ENCODE data around the gene CDO1.
"Not testable (repeated sequence)": the region's sequence is repeated elsewhere in the genome, so short reads cannot be mapped to it uniquely, and the experiment has no call there.

The CDO1 gene

GRCh38 chr5:115825948-115826347 is 9.5 kb upstream of the CDO1 start:
- no peak for DNase-seq

GRCh38 chr5:115824983-115825382 is 8.5 kb upstream of the CDO1 start:
- DNase-seq: not testable (repeated sequence)

- DNase-seq: no peak
Measured at GRCh38 chr5:115820846-115821245, 4.4 kb upstream of the CDO1 start.

DNA sequence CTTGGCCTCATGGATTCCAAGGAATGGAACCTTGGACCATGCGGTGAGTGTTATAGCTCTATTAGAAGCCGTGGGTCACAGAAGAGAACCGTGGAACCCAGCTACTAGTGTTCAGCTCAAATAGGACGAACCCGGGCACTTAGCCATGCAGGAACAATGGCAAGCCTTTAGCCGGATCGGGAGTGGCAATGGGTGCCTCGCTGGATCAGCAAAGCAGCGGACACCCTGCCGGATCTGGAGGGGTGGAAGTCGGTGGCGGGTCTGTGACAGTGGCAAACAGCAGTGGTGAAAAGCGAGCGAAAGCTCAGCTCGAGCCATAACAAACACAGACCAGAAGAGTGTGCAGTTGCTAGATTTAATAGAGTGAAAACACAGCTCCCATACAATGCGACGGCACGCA is 2.4 kb upstream of the CDO1 start:
- DNase-seq: no peak

DNA sequence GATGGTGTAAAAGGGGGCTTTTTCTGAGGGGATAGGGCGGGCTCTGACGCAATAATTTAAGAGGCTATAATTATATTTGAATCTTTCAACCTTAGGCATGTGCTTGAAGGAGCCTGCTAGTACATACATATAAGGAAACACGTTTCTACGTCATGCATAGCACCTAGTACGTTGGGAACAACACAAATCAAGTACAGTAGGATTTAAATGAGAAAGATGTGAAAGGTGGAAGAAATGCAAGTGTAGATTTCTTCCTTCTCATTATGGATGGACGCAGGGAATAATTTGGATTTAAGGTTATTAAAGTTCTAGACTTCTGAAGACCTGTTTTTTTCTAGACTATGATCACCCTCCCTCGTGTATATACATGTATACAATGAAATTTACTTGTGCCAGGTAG is 927 bp upstream of the CDO1 start:
- DNase-seq: no peak

GRCh38 chr5:115815693-115816225 is 700 bp downstream of the CDO1 start:
- DNase-seq: no peak

GRCh38 chr5:115815006-115815692 is 1.3 kb downstream of the CDO1 start:
- no peak for DNase-seq

DNA sequence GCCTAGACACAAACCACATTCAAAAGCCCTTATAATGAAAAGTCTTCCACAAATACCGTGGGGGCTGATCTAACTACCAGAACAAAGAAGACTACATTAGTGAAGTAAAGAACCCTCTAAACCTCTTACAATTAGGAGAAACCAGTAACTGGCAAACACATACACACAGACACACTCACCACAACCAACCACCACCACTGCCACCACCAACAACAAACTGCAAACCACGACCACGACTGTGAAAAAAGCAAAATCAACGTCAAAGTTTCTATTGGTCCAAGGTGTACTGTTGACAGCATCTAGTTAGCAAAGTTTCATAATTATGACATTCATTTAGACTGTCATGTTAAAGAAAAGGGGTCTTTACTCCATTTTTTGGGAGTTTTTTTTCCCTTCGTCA is 2.7 kb downstream of the CDO1 start:
- DNase-seq: no peak

- no peak for DNase-seq
Measured at GRCh38 chr5:115812372-115812771, 4.1 kb downstream of the CDO1 start.

DNA sequence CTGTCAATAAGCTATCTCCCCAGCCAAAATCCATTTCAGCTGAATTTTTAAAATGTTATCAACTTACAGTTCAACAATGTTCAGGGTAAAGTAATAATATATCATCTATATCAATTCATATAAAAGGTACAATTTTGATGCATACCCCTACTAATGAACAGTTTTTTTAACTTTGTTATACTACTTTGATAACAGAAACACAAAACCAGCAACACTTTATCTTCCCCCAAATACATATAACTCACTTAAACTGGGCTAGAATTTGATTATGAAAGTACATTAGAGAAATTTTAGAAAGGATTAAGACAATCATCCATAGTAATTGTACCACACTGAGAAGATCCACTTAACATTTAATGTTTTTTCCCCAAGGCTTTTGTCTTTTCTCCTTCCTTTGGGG is 5.1 kb downstream of the CDO1 start:
- DNase-seq: no peak

GRCh38 chr5:115810761-115811160 is 5.7 kb downstream of the CDO1 start:
- DNase-seq: no peak

GRCh38 chr5:115809946-115810345 is 6.5 kb downstream of the CDO1 start:
- no peak for DNase-seq

- not testable (repeated sequence) for DNase-seq
Measured at GRCh38 chr5:115808066-115808465, 8.4 kb downstream of the CDO1 start.

DNA sequence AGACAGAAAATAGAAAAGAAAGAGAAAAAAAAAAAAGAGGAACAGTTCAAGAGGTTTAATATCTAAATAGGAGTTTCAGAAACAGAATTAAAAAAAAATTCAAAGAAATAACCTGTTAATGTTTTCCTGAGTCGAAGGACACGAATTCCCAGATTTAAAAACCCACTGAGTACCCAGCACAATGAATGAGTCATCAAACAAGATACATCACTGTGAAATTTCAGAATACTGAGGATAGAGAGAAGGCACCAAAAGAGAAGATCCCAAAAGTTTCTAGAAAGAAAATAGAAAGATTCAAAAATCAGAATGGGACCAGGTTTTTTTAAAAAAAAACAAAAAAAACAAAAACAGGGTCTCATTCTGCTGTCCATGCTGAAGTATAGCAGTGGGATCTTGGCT is 8.8 kb downstream of the CDO1 start:
- DNase-seq: no peak

DNA sequence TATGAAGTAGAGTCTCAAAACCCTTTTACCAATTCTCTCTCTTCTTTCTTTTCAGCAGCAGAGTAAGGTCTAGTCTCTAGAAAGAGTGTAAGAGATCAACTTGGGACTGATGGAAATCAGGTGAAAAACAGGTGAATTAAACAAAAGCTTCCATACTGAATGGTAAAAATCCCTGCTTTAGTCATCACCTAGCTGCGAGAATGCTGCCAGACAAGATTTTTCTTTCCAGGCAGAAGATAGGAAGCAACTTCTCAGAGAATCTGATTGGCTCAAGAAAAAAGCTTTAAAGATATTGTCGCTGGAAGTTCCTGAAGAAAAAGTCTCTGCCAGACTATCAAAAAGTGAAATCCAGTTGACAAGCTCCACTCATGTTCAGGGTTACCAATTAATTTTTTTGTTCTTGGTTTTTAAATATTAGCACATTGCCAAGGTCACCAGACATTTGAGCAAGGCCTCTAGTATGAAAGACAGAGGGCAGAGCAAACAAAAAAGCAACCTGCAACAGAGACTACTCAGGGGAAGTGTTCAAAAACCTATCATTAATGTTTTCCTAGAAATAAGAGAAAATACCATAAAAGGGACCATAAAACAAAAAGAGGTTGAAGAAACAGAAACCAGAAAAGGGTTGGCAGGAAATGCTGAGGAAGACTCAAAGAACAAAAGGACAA is 9.3 kb downstream of the CDO1 start:
- DNase-seq: no peak

- no peak for DNase-seq
Measured at GRCh38 chr5:115801984-115802383, 14.5 kb downstream of the CDO1 start.

DNA sequence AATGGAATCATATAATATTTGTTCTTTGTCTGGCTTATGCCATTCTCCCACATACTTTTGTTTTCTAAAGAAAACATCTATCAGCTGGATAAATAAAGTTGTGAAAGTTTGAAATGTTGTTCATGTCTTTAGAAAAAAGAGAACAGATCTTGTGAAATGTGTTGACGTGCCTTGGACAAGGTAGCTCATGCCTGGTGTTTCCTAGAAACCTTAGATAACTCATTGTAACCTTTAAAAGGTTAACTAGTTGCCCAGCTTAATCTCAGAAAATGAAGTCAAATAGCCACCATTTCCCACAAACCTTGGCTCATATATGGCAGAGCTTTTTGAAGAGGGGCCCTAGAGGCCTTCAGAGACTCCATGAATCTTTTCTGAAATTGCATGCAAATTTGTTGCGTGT is 15.3 kb downstream of the CDO1 start:
- DNase-seq: no peak

DNA sequence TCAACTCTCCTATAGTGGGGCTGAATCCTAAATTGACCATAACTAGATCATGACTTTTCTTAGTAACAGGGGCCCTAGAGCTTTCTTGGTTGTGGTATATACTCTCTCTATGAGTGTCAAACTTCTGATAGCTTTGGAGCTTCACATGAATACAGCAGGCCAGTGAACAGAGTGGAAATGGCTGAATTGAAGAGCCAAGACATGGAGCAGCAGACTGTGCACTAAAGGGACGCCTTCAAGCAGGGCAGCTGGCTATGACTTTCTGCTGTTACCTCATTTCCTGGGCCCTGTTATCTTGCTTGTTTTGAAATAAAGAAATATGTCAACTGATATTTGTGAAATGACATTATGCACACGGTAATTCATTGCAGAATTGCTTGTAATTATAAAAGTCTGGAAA is 16.4 kb downstream of the CDO1 start:
- DNase-seq: no peak

- no peak for DNase-seq
Measured at GRCh38 chr5:115798252-115798651, 18.2 kb downstream of the CDO1 start.

DNA sequence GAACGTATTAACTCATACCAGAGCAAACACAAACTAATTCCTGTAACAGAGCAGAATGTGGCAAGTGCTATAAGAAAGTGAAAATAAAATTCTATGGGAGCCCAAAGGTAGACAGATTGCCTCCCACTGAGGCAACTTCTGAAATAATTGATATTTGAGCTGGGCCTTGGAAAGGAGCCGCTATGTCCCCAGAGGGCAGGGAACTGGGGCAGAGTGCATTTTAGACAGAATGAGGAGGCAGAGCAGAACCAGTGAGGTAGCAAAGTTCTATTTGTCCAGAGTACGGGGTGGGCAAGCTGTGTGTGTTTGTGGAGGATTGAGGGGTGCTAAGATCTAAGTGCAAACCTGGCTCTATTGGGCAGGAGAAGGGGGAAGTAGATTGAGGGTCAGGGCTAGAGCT is 19.8 kb downstream of the CDO1 start:
- DNase-seq: no peak

DNA sequence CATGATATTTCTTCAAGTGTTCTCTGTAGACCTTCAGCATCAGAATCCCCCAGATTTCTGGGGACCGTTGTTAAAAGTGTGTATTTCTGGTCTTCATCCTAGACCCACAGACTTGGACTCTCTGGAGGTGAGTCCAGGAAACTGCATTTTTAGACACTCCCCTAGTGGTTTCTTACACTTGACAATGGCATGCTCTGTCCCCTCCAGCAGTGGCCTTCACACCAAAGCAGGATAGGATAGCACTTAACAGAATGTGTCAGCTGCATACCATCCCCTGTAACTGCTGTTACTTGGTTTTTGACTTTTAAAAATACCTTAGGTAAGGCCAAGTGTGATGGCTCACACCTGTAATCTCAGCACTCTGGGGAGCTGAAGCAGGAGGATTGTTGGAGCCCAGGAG is 20.8 kb downstream of the CDO1 start:
- no peak for DNase-seq

GRCh38 chr5:115788440-115788839 is 28.0 kb downstream of the CDO1 start:
- DNase-seq: no peak

- DNase-seq: no peak
Measured at GRCh38 chr5:115787426-115787825, 29.0 kb downstream of the CDO1 start.

DNA sequence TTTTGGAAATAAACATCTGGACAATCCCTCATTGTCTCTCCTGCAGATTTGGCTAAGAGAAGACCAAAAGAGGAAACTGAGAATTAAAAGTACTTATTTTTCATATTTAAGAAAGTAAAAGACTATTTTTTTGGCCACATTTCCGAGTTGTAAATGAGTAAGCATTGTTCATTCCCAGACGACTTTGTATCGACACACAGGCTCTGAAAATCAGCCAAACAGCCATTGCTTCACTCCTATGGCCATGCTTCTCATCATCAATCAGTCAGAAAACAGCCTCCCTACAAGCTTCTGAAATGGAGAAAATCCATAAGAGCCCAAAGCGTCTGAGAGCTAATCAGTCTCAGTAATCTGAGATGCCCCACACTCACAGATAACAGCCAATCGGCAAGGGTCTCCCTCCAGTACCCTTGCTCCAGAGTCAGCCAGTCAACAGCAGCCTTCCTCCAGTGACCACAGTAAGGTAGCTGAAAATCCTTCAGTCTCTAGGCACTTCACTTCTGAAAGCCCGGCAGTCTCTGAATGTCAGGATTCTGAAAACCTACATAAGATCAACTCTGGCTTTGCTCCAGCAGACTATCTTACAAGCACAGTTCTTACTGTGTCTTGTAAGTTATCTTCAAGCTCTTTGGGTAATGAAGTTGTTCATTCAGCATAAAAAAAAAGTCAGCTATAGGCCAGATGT is 30.9 kb downstream of the CDO1 start:
- DNase-seq: no peak
